GM12892 (cell line): ENCODE results near the gene PSENEN.

Source experiments
- POLR2A ChIP-seq: IDR thresholded peaks from 2 replicates; pipeline ENCODE4 v1.6.1; 2011; ENCODE audit warnings: low read depth, low read length, control low read depth
- POLR2AphosphoS5 ChIP-seq: IDR thresholded peaks from 2 replicates; pipeline ENCODE4 v1.6.1; 2011; ENCODE audit warnings: low read depth, low read length, control low read depth

- TF ChIP-seq POLR2A (no peak), POLR2AphosphoS5 (no peak)
Observed at GRCh38 chr19:35746087-35746462, 624 bp downstream of the PSENEN start.
